Jurkat, Clone E6-1 (cell line): Measurements from ENCODE around the gene C3orf85.

Source experiments
- DNase-seq: peaks from one replicate; pipeline ENCODE4 v3.0.0-alpha.2; 2011; ENCODE audit warnings: low read depth, low spot score
- H3K4me3 ChIP-seq: 2 replicates; pipeline ENCODE4 v1.5.1; 2011; ENCODE audit warnings: mild to moderate bottlenecking, low read length, control low read depth, moderate library complexity

C3orf85 gene

DNA sequence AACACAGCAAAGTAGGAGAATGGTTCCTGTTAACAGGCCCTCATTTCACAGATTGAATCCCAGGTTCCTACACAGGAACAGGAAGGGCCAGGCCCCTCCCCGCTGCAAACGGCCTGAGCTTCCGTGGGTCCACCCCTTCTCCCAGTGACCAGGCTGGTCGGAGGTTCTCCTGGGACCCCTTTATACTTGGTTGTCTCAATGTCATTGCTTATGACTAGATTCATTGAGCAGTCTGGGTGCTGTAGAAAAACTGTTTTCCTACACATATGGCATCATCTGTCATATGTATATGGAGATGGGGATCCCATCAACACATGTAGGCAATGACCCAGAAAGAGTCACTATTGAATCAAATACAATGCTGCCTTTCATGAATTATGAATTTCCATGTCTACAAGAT lies 3.8 kb downstream of the C3orf85 start:
- no peak overlapping the region for H3K4me3 ChIP-seq
- DNase-seq = no peak

DNA sequence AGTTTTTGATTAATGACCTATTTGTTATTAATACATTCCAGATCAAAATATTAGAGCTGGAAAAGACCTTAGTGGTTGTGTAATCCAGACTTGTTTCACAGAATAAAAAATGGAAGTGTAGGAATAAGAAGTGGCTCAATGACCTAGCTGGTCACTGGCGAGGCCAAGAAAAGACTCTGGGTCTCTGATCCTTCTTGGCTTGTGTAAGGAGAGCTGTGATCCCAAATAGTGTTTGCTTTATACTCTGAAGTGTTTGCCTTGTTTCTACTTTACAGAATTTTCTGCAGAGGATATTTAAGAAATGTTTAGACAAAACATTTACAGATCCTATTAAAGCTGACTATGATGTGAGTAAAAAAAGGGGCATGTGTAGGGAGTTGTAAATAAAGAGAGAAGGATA lies 7.1 kb downstream of the C3orf85 start:
- DNase-seq = no peak
- H3K4me3 ChIP-seq = no peak overlapping the region

DNA sequence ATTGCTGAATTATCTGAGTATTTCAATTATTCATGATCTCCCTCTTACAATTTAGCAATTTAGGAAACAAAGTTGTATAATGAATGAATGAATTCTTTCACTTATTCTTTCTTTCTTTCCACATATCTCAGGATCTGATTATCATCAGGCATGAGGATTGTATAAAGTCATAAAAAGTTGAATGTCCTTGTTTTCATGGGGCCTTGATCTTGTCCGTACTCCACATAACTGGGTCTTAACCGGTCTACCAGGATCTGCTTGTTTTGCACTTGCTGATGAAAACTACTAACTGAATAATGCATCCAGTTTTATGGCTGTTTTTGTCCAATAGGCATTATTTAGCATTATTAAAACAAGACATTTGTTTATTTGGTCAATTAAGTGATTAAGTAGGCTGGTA lies 12.6 kb downstream of the C3orf85 start:
- H3K4me3 ChIP-seq = no peak overlapping the region
- no peak for DNase-seq

DNA sequence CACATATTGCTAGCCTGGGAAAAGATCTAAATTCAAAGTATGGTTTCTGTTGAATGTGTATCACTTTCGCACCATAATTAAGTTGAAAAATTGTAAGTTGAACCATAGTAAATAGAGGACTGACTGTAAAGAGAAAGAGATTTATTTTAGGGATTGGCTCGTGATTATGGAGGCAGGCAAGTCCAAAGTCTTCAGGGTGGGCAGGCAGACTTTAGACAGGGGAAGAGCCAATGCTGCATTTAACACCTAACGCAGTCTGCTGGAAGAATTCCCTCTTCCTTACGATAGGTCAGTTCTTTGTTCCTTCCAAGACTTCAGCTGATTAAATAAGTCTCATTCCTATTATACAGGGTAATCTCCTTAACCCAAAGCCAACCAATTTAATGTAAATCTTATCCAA lies 15.8 kb downstream of the C3orf85 start:
- DNase-seq = no peak
- no peak overlapping the region for H3K4me3 ChIP-seq

DNA sequence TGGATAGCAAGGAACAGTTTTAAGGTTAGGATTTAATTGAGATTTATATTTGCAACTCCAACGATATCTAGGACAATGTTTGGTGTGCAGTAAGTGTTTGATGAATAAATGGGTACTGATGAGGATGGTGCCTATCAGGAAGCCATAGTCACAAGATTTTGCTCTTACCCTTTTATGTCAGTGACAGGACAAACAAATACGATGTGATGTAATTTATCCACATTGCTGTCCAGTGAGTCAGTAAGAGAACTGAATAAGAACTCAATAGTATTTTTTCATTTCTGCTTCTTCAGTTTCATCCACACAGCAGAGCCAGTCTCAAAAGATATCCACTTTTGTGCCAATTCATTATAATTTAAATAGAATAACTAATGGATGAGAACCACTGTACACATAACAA lies 18.5 kb downstream of the C3orf85 start:
- H3K4me3 ChIP-seq = no peak overlapping the region
- DNase-seq = no peak

GRCh38 chr3:109155828-109156227 lies 19.3 kb downstream of the C3orf85 start:
- H3K4me3 ChIP-seq = no peak overlapping the region
- no peak for DNase-seq

GRCh38 chr3:109161487-109162123 lies 25.1 kb downstream of the C3orf85 start:
- H3K4me3 ChIP-seq = no peak overlapping the region
- DNase-seq = no peak

GRCh38 chr3:109165905-109166304 lies 29.4 kb downstream of the C3orf85 start:
- no peak for DNase-seq
- H3K4me3 ChIP-seq = no peak overlapping the region

DNA sequence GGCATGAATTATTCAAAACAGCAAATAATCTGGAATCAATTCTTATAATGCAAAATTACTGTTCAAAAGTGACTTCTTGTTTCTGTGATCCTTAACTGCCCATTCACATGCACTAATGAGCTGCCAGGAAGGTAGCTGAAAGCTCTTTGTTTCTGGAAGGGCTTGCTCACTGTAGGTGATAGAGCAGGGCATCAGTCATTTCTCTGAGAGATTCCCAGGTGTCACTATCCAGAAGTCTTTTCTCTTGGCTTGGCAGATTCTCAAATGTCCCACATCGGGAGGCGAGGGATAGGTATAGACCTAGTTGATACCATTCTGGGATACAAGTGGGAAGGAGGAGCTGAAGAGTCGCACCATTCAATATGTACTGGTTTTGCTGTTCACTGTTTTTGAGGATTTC lies 35.0 kb downstream of the C3orf85 start:
- H3K4me3 ChIP-seq = no peak overlapping the region
- no peak for DNase-seq

DNA sequence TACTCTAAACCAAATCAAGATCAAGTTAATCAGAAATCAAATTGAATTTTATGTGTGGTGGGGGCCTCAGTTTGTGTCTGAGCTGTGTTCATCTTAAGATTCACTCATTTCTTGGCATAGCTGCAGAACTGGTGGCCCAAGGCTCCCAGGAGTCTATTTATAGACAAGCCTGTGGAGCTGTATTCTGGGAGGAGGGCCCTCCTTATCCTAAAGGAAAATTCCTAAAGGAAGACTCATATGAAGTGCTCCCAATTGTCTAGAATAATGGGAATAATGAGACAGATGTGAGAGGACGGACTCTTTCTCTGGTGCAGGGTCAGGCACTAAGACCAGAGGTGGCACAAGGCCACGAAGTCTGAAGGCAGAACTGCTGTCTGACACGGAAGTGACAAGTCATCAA lies 38.9 kb downstream of the C3orf85 start:
- no peak for DNase-seq
- no peak overlapping the region for H3K4me3 ChIP-seq

- no peak for DNase-seq
- no peak overlapping the region for H3K4me3 ChIP-seq
Observed at GRCh38 chr3:109176726-109177125, 40.2 kb downstream of the C3orf85 start.

- H3K4me3 ChIP-seq = no peak overlapping the region
- DNase-seq = no peak
Observed at GRCh38 chr3:109177908-109178307, 41.4 kb downstream of the C3orf85 start.

DNA sequence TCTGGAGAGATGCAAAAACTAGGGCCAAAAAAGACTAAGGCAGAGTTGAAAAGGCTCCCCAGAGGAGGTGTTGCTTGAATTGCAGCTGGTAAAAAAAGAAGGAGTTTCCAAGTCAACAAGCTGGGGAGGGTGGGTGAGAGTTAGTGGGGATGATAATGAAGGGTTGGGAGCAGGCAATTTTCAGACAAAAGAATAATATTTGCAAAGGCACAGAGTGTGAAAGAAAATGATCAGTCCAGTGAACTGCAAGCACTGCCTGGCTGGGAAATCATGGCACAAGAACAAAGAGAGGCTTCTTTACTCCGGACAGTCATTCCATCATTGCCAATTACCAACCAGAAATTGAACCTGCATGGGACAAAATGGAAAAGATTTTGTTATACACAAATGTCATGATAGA lies 42.2 kb downstream of the C3orf85 start:
- no peak overlapping the region for H3K4me3 ChIP-seq
- no peak for DNase-seq

- DNase-seq = no peak
- no peak overlapping the region for H3K4me3 ChIP-seq
Observed at GRCh38 chr3:109184726-109185125, 48.2 kb downstream of the C3orf85 start.

GRCh38 chr3:109187390-109187789 lies 50.9 kb downstream of the C3orf85 start:
- H3K4me3 ChIP-seq = no peak overlapping the region
- no peak for DNase-seq

DNA sequence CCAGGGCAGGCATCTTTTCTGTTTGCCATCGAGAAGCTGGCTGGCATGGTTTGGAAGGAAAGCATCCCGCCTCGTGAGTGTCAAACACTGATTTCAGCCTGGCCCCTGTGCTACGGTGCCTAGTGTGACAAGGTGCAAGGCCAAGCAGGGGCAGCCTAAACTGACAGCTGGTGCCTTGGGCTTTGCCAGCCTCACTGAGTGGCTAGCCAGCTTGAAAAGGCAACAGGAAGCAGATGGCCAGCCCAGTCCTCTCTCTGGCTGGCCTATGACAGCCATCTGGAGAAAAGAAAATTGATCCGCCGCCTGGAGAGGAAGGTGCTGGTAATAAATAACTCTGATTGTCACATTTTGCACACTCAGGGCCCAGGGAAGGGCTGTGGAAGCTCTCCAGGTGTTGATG lies 52.2 kb downstream of the C3orf85 start:
- DNase-seq = no peak
- no peak overlapping the region for H3K4me3 ChIP-seq

DNA sequence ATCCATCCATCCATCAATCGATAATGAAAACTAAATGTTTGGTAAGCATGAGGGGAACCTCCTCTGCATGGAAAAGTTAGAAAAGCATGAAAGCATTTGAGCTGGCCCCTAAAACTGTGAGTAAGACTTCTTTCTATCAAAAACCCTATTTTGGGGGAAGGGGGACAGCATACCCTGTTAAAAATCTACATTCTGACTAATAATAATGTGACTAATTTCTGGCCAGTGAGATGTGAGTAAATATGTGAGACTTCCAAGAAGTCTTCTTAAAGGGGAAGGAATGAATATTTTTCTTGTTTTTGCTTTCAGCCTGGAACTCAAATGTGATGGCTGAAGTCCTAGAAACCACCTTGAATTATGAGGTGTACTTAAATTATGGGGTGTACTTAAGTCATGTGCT lies 54.9 kb downstream of the C3orf85 start:
- no peak for DNase-seq
- H3K4me3 ChIP-seq = no peak overlapping the region

- no peak for DNase-seq
Observed at GRCh38 chr3:109195815-109196214, 59.3 kb downstream of the C3orf85 start.

More at GRCh38 chr3:109195815-109196214, 59.3 kb downstream of the C3orf85 start:
- no peak overlapping the region for H3K4me3 ChIP-seq
